ENCODE results near the gene LTBP4.

LTBP4 gene

DNA sequence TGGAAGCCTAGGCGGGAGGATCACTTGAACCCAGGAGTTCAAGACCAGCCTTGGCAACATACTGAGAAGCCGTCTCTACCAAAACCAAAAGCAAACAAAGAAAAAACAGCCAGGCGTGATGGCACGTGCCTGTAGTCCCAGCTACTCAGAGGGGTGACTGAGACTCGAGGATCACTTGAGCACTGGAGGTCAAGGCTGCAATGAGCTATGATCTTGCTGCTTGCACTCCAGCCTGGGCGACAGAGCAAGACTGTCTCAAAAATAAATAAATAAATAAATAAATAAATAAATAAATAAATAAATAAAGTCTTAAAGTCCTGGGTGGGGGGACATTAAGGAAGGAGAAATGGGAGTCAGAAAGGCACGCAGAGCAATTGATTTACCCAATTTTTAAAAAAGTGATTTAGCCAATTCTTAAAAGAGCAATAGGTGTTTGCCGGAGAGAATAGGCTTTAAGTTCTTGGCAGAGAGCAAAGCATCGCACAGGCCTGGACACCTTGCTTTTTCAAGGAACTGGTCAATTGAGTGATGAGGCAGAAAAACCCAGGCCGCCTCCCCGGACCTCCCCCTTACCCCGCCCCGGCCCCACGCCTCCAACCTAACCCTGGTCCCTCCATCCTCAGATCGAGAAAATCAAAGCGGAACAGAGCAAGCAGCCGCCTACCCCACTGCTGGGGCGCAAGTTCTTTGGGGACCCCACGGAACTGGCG, 34.0 kb upstream of the LTBP4 start:
- Histone ChIP-seq H3K18ac (ENCODE audit: low read depth in 1 of 2, low read length in 2 of 2) (no peak overlapping the region), H3K4ac (ENCODE audit: low read depth in 1 of 2, low read length in 2 of 2) (no peak overlapping the region), H2AK5ac (ENCODE audit: low read length, severe bottlenecking) (no peak overlapping the region), H3K4me2 (ENCODE audit: low read length, poor library complexity, severe bottlenecking) (peak overlapping the region; percentile 82), H2BK12ac (ENCODE audit: low read length in 2 of 2) (no peak overlapping the region), H3K23ac (ENCODE audit: low read length in 2 of 2) (peak overlapping the region in 1 of 2 experiments; percentile 59), H3K27ac (ENCODE audit: low read length, poor library complexity, severe bottlenecking) (no peak overlapping the region), H2BK120ac (ENCODE audit: low read depth, low read length) (no peak overlapping the region), H3K9ac (ENCODE audit: low read length) (peak overlapping the region; percentile 39), H3K14ac (ENCODE audit: low read length in 2 of 2) (no peak overlapping the region), H4K8ac (ENCODE audit: low read length) (no peak overlapping the region), H2BK15ac (ENCODE audit: low read depth, poor library complexity, severe bottlenecking) (no peak overlapping the region), H2AFZ (ENCODE audit: low read depth, low read length) (peak overlapping the region; percentile 47), H2BK5ac (ENCODE audit: low read depth, low read length, poor library complexity, severe bottlenecking) (no peak overlapping the region), H3K9me3 (ENCODE audit: control insufficient read depth, low read length) (no peaks in the 10 kb centered on the region), H3K4me1 (ENCODE audit: control insufficient read depth, insufficient read depth, low read depth, low read length) (peaks cover 20% of the 10 kb centered on the region), H4K91ac (ENCODE audit: low read length) (no peak overlapping the region), H3K36me3 (ENCODE audit: control insufficient read depth in 1 of 2, insufficient read depth in 2 of 2, low read depth in 1 of 2, low read length in 2 of 2) (no peaks in the 10 kb centered on the region), H3K4me3 (ENCODE audit: insufficient read depth in 1 of 2, low read depth in 1 of 2, low read length in 2 of 2) (peak overlapping the region in 1 of 2 experiments; percentile 75), H3K27me3 (ENCODE audit: control insufficient read depth in 1 of 2, insufficient read depth in 1 of 2, low read length in 2 of 2) (peaks cover 19 to 39% of the 10 kb centered on the region in 2 experiments), H3K79me1 (replicated peaks; ENCODE audit: low read length, poor library complexity, severe bottlenecking) (no peaks in the 10 kb centered on the region)
- no peak for DNase-seq
- WGBS, result 37% methylated on average over 18 of the region's 20 CpGs

GRCh38 chr19:40567750-40568494, 33.2 kb upstream of the LTBP4 start:
- no peak overlapping the region for H2BK5ac ChIP-seq (ENCODE audit: low read depth, low read length, poor library complexity, severe bottlenecking)
- H3K9me3 ChIP-seq (ENCODE audit: control insufficient read depth, low read length), result no peaks in the 10 kb centered on the region
- peaks cover 16 to 39% of the 10 kb centered on the region in 2 experiments for H3K27me3 ChIP-seq (ENCODE audit: control insufficient read depth in 1 of 2, insufficient read depth in 1 of 2, low read length in 2 of 2)
- H2AFZ ChIP-seq (ENCODE audit: low read depth, low read length), result peak overlapping the region; percentile 47
- peak overlapping the region in 1 of 2 experiments; percentile 75 for H3K4me3 ChIP-seq (ENCODE audit: insufficient read depth in 1 of 2, low read depth in 1 of 2, low read length in 2 of 2)
- no peak overlapping the region for H2AK5ac ChIP-seq (ENCODE audit: low read length, severe bottlenecking)
- peak overlapping the region in 1 of 2 experiments; percentile 42 for H3K18ac ChIP-seq (ENCODE audit: low read depth in 1 of 2, low read length in 2 of 2)
- no peak overlapping the region for H3K14ac ChIP-seq (ENCODE audit: low read length in 2 of 2)
- H3K36me3 ChIP-seq (ENCODE audit: control insufficient read depth in 1 of 2, insufficient read depth in 2 of 2, low read depth in 1 of 2, low read length in 2 of 2), result no peaks in the 10 kb centered on the region
- 11% methylated on average over 70 of the region's 70 CpGs for WGBS
- H2BK12ac ChIP-seq (ENCODE audit: low read length in 2 of 2), result no peak overlapping the region
- no peak overlapping the region for H3K4ac ChIP-seq (ENCODE audit: low read depth in 1 of 2, low read length in 2 of 2)
- peak overlapping the region; percentile 82 for H3K4me2 ChIP-seq (ENCODE audit: low read length, poor library complexity, severe bottlenecking)
- H2BK120ac ChIP-seq (ENCODE audit: low read depth, low read length), result no peak overlapping the region
- peak overlapping the region; percentile 24 for H4K91ac ChIP-seq (ENCODE audit: low read length)
- H4K8ac ChIP-seq (ENCODE audit: low read length), result no peak overlapping the region
- peak overlapping the region; percentile 39 for H3K9ac ChIP-seq (ENCODE audit: low read length)
- H3K27ac ChIP-seq (ENCODE audit: low read length, poor library complexity, severe bottlenecking), result no peak overlapping the region
- DNase-seq, result no peak
- H3K23ac ChIP-seq (ENCODE audit: low read length in 2 of 2), result peak overlapping the region in 1 of 2 experiments; percentile 71
- peaks cover 20% of the 10 kb centered on the region for H3K4me1 ChIP-seq (ENCODE audit: control insufficient read depth, insufficient read depth, low read depth, low read length)
- H2BK15ac ChIP-seq (ENCODE audit: low read depth, poor library complexity, severe bottlenecking), result no peak overlapping the region
- no peaks in the 10 kb centered on the region for H3K79me1 ChIP-seq (replicated peaks; ENCODE audit: low read length, poor library complexity, severe bottlenecking)

DNA sequence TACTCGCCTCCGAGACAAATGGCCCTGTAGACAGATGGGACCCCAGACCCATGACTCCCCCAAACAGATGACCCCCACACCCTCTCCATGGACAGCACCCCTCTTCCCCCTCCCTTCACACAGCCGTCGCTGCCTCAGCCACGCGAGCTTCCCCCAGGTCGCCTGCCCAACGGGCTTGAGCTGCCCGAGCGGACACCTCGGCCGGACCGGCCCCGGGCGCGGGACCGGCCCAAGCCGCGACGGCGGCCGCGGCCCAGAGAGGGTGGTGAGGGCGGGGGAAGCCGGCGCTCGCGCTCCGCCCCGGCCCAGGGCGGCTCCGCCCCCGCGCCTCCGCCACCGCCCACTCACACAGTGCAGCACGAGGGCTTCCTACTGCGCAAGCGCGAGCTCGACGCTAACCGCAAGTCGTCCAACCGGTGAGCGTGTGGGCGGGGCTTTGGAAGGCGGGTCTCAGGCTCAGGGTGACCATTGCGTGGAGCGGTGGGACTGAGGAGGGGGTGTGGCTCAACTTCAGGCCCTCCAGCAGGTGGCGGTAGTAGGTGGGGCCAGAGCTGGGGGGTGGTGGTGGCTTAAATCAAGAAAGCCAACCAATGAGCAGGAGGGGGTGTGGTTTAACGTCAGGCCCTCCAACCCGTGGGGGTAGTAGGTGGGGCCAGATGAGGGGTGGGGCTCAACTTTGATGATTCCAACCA, 30.7 kb upstream of the LTBP4 start:
- H3K4ac ChIP-seq (ENCODE audit: low read depth in 1 of 2, low read length in 2 of 2), result peak overlapping the region; percentile 62 to 94
- no peaks in the 10 kb centered on the region for H3K9me3 ChIP-seq (ENCODE audit: control insufficient read depth, low read length)
- H3K36me3 ChIP-seq (ENCODE audit: control insufficient read depth in 1 of 2, insufficient read depth in 2 of 2, low read depth in 1 of 2, low read length in 2 of 2), result no peaks in the 10 kb centered on the region
- peaks cover 18% of the 10 kb centered on the region for H3K4me1 ChIP-seq (ENCODE audit: control insufficient read depth, insufficient read depth, low read depth, low read length)
- H3K18ac ChIP-seq (ENCODE audit: low read depth in 1 of 2, low read length in 2 of 2), result peak overlapping the region; percentile 87 to 99
- H3K79me1 ChIP-seq (replicated peaks; ENCODE audit: low read length, poor library complexity, severe bottlenecking), result no peaks in the 10 kb centered on the region
- peak overlapping the region; percentile 96 for H3K9ac ChIP-seq (ENCODE audit: low read length)
- peak overlapping the region; percentile 68 for H3K27ac ChIP-seq (ENCODE audit: low read length, poor library complexity, severe bottlenecking)
- peak overlapping the region; percentile 99 for H2BK15ac ChIP-seq (ENCODE audit: low read depth, poor library complexity, severe bottlenecking)
- under 1% methylated on average over 53 of the region's 53 CpGs for WGBS
- peaks cover 10 to 31% of the 10 kb centered on the region in 2 experiments for H3K27me3 ChIP-seq (ENCODE audit: control insufficient read depth in 1 of 2, insufficient read depth in 1 of 2, low read length in 2 of 2)
- H2BK12ac ChIP-seq (ENCODE audit: low read length in 2 of 2), result peak overlapping the region; percentile 59 to 78
- H2BK5ac ChIP-seq (ENCODE audit: low read depth, low read length, poor library complexity, severe bottlenecking), result peak overlapping the region; percentile 85
- DNase-seq, result peak; percentile 99
- peak overlapping the region; percentile 61 for H2AK5ac ChIP-seq (ENCODE audit: low read length, severe bottlenecking)
- no peak overlapping the region for H3K23ac ChIP-seq (ENCODE audit: low read length in 2 of 2)
- H4K91ac ChIP-seq (ENCODE audit: low read length), result peak overlapping the region; percentile 98
- peak overlapping the region; percentile 76 to 80 for H3K4me3 ChIP-seq (ENCODE audit: insufficient read depth in 1 of 2, low read depth in 1 of 2, low read length in 2 of 2)
- H2AFZ ChIP-seq (ENCODE audit: low read depth, low read length), result peak overlapping the region; percentile 59
- H3K14ac ChIP-seq (ENCODE audit: low read length in 2 of 2), result peak overlapping the region in 1 of 2 experiments; percentile 37
- peak overlapping the region; percentile 98 for H4K8ac ChIP-seq (ENCODE audit: low read length)
- H2BK120ac ChIP-seq (ENCODE audit: low read depth, low read length), result peak overlapping the region; percentile 96
- H3K4me2 ChIP-seq (ENCODE audit: low read length, poor library complexity, severe bottlenecking), result peak overlapping the region; percentile 96

- no peak overlapping the region for H3K9ac ChIP-seq (ENCODE audit: low read length)
- no peak overlapping the region for H3K27ac ChIP-seq (ENCODE audit: low read length, poor library complexity, severe bottlenecking)
- H2BK5ac ChIP-seq (ENCODE audit: low read depth, low read length, poor library complexity, severe bottlenecking), result no peak overlapping the region
- no peak overlapping the region for H3K4ac ChIP-seq (ENCODE audit: low read depth in 1 of 2, low read length in 2 of 2)
- 56% methylated on average over 3 of the region's 3 CpGs for WGBS
- DNase-seq, result no peak
- H4K8ac ChIP-seq (ENCODE audit: low read length), result peak overlapping the region; percentile 29
- no peak overlapping the region for H2BK120ac ChIP-seq (ENCODE audit: low read depth, low read length)
- H3K18ac ChIP-seq (ENCODE audit: low read depth in 1 of 2, low read length in 2 of 2), result no peak overlapping the region
- no peak overlapping the region for H2AFZ ChIP-seq (ENCODE audit: low read depth, low read length)
- peaks cover 5 to 26% of the 10 kb centered on the region in 2 experiments for H3K27me3 ChIP-seq (ENCODE audit: control insufficient read depth in 1 of 2, insufficient read depth in 1 of 2, low read length in 2 of 2)
- H2BK12ac ChIP-seq (ENCODE audit: low read length in 2 of 2), result no peak overlapping the region
- no peak overlapping the region for H2AK5ac ChIP-seq (ENCODE audit: low read length, severe bottlenecking)
- H3K23ac ChIP-seq (ENCODE audit: low read length in 2 of 2), result no peak overlapping the region
- H3K4me3 ChIP-seq (ENCODE audit: insufficient read depth in 1 of 2, low read depth in 1 of 2, low read length in 2 of 2), result peak overlapping the region in 1 of 2 experiments; percentile 36
- H3K79me1 ChIP-seq (replicated peaks; ENCODE audit: low read length, poor library complexity, severe bottlenecking), result no peaks in the 10 kb centered on the region
- H3K14ac ChIP-seq (ENCODE audit: low read length in 2 of 2), result no peak overlapping the region
- peaks cover 19% of the 10 kb centered on the region for H3K4me1 ChIP-seq (ENCODE audit: control insufficient read depth, insufficient read depth, low read depth, low read length)
- no peaks in the 10 kb centered on the region for H3K36me3 ChIP-seq (ENCODE audit: control insufficient read depth in 1 of 2, insufficient read depth in 2 of 2, low read depth in 1 of 2, low read length in 2 of 2)
- H2BK15ac ChIP-seq (ENCODE audit: low read depth, poor library complexity, severe bottlenecking), result no peak overlapping the region
- peak overlapping the region; percentile 35 for H3K4me2 ChIP-seq (ENCODE audit: low read length, poor library complexity, severe bottlenecking)
- no peak overlapping the region for H4K91ac ChIP-seq (ENCODE audit: low read length)
- H3K9me3 ChIP-seq (ENCODE audit: control insufficient read depth, low read length), result no peaks in the 10 kb centered on the region
Observed at GRCh38 chr19:40571005-40571318, 30.2 kb upstream of the LTBP4 start.
